NOMO-1 treated with DMSO at 0.1 percent for 48 hours (cell line): ENCODE results near the gene AP1G2.

Experiments used
- DNase-seq: peaks from one replicate; lab custom pipeline; 2025; ENCODE audit not compliant: unreplicated experiment; lab: John Stamatoyannopoulos, UW

The AP1G2 gene

DNA sequence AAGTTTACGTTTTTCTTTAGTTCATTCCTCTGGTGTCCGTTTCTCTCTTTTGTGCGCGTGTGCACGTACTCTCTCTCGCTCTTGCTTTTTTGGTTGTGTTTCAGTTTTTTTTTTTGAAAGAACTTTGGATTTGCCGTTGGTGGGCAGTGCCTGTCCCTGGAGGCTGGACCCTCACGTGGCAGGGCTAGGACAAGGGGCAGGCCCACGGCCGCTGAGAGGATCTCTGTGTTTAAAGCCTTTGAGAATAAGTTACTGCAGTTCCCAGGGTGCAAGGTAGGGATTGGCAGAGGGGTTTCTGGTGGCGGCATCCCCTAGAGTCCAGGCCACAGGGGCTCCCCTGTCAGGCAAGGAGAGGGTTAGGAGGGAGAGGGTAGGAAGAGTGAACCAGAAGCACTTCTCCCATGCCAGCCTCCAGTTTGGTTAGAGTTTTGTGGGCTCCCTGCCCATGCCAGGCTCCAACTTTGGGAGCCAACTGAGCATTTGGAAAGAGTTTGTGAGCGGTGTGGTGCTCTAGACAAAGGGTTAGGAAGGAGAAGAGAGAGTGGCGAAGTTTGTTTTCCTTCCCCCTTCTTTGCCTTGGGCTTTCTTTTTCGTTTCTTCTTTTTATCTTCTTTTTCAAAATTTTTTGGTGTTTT is 46.6 kb downstream of the AP1G2 start:
- DNase-seq, result peak; percentile 12

DNA sequence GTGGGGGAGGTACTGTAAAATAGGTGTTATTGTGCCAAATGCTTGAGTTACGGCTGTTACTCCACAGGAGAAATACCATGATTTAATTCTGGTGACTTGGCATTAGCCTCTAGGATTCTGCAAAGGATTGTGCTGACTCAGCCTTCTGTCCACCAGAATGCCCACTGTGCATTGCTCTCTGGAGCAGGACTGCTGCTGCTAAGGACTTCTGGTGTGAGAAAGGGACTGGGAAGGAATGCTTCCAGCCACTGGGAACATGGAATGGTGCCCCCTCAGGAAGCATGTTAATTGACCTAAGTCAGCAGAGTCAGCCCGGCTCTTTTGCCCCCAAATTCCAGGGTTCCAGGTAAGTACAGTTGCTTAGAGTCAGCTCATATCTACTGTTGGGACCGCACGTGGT is 48.9 kb downstream of the AP1G2 start:
- no peak for DNase-seq

DNA sequence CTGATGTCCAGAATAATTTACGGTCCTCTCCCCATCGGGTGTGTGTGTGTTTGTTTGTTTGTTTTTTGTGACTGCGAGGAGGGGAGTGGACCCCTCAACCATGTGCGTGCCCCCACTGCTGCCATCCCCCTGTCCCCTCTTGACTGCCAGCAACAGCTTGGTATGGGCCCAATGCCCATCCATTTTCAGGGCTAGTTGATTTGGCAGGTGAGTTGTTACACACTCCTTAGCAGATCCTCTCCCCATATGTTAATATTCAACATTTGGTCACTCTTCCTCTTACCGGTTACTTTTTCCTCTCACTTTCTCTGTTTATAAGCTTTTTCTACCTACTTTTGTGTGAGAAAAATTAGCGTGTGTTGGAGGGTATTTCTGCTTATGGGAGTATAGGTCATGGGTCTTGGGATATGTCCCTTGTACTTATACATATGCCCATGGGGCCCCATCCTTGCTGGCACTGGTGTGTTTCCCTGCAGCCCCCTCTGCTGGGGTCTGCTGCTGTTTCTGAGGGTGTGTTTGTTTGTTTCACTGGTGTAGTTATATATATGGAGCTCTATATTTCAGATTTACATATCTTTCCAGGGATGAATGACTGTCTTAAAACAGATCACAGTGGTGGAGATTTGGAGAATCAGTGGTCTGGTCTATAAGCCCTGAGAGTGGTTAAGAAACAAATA is 49.8 kb downstream of the AP1G2 start:
- no peak for DNase-seq

DNA sequence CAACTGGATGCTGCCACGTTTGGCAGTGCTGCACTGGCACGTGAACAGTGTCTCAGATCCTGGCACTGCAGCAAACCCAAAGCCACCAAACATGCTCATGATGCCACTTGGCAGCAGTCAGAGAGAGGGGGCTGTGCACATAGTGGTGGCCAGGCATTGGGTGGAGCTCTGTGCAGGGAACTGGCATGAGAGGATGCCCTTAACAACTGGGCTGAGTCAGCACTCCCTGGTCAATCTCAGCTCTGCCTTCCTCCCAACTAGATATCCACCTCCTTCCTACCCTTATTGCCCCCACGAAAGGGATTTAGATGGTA is 53.0 kb downstream of the AP1G2 start:
- no peak for DNase-seq

DNA sequence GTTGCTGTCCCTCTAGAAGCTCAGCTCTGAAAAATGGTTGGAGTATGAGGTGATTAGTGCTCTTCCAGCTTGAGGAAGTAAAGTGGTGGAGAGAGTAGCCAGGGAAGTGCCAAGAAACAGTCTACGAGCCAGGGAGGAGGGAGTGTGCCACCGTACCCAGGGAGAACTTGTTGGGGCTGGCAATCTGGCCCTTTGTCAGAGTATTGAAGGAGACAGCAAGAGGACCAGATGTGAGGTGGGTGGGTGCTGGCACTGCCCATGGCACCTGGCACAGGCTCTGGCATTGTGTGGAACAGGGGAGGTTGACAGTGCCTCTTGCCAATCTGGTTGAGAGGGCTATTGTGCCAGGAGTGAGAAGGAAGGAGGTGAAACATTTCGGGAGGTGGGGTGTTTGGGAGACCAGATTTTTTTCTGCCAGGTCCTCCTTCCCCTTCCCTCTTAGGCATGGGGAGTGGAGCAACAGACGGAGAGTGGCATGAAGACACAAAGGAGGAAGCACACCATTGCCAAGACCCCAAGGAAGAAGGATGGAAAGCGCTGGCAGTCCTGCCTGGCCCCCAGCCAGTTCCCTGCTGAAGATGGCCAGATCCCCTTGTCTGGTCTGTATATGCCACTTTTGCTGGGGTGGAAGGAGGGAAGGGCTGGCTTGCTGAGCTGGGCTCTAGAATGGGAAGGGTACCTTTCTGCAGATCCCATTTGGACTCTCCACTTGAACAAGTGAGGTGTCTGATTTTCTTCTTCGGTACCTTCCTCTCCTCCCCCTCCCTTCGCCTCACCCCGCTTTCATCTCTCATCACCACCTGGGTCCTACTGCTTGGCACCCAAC is 53.6 kb downstream of the AP1G2 start:
- DNase-seq, result no peak

DNA sequence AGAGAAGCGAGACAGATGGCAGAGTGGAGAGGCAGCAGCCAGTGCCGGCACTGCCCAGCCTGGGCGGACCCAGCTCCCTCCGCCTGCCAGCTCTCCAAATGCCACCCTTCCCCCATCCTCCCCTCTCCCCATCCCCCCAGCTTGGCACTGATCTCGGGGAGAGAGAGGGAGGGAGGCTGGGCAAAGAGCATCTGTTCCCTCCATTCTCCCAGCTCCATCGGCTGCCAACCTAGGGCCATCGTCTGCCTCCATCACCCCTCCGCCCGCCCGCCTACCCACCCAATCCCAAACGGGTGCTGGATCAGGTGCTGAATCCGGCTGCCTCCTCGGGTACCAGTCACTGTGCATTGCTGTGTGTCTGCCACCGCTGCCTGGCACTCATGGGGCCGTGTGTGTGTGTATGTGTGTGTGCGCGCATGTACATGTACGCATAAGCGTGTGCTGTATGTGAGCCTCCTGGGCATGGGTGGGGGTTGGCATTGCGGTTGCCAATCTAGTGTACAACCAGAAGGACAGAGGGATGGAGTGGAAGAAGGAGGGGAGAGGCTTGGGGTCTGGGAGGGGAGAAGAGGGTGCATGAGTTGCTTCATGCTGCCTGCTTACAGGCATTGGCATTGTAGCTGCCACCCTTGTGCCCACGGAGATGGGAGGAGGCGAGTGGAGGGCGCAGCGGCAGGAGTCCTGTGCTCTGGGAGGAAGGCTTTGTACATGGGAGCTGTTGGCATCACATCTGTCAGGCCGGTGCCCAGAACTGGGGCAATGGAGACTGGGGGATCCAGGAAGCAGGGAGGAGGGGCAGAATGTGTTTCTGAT is 54.4 kb downstream of the AP1G2 start:
- DNase-seq, result no peak

DNA sequence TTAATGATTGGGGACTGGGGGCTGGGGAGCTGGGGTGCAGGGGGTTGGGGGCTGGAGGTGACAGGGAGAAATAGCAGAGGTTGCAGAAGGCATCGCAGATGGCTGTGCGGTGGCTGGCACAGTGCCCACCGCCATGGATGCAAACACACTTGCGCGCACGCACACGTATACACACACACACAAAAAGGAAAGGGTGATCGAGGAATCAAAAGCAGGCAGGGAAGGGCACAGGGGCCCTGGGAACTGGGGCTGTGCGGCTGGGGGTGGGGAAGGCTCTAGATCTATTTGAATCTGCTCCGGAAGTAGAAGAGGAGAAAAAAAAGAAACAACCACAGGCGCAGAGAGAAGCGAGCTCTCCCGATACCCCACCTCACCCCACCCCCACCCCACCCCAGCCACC is 55.4 kb downstream of the AP1G2 start:
- no peak for DNase-seq
